AML-193 (cell line): Measurements from ENCODE around the gene NUP62CL.

Source experiments
- DNase-seq, 2 experiments: peaks; one replicate each; lab custom pipeline; 2025; lab: John Stamatoyannopoulos, UW

The NUP62CL gene

DNA sequence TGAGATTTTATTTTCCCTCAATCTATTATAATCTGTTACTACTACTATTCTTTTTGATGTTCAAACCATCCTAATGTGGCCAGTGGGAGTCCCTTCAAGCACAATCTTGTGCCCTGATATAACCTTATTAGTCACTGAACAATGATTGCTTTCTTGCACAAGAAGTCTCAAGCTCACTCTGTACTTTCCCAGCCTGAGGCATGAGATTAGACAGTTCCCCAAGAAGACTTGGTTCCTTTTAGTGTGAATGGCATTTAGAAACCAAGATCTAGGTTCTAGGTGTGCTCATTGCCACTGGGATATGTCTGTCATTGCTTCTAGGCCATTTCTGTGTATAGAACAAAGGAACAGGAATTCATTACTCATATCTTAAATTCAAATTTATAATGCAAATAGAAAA is 59.6 kb downstream of the NUP62CL start:
- DNase-seq = no peak

DNA sequence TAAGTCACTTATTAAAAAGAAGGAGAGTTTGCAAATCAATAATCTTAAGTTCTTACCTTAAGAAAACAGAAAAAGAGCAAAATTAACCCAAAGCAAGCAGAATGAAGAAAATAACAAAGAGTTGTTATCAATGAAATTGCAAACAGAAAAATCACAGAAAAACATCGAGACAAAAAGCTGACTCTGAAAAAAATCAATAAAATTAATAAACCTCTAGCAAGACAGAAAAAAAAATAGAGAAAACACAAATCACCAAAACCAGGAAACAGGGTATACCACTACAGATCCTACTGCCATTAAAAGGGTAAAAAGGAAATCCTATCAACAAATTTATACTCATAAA is 70.3 kb downstream of the NUP62CL start:
- no peak for DNase-seq

DNA sequence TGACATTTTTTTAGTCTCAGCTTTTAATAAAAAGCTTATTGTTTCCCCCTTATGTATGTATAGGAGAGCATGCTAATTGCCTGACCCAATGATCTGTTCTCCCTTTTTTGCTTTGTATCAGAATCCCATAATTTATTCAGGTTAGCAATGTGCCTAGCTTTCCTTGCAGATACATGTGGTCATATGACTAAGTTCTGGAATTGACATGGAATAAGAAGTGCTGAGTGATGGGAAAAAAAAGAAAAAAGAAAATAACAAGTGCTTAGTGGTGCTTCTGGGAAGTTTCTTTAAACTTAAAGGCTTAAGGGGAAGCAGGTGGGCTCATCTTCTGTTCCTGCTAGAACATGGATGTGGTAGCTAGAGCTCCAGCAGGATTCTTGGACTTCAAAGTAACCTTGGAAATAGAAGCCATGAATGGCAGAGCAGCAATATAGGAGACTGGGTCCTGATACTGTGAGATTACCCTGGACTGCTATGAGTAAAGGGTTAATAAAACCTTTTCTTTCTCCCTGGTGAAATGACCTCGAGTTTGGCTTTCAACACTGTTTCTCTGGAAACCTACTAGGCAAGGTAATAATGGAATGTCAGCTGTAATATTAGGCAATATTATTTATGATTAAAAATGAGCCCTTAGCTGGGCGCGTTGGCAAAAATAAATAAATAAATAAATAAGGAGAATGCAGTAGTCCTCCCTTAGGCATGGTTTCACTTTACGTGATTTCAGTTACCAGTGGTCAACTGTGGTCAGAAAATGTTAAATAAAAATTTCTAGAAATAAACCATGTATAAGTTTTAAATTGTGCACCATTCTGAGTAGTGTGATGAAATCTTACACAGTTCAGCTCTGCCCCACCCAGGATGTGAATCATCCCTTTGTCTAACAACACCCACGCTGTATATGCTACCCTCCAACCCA is 70.9 kb downstream of the NUP62CL start:
- peak in 1 of 2 experiments; percentile 0 for DNase-seq

DNA sequence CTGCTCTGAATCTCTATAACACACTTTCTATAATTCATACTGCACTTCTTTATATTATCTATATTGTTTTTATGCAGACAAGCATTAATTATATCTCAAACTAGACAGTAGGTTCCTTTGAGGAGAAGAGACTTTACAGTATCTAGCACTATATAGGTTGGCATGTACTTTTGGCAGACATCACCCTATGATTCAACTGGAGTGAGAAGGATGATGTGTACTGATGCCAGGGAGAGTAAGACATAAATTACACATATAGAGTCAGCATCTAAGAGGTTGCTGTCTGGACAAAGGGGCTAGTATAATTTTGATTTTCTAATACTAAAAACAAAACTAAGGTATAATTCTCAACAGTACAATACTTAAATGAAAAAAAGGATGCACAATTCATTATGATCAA is 82.5 kb downstream of the NUP62CL start:
- no peak for DNase-seq

DNA sequence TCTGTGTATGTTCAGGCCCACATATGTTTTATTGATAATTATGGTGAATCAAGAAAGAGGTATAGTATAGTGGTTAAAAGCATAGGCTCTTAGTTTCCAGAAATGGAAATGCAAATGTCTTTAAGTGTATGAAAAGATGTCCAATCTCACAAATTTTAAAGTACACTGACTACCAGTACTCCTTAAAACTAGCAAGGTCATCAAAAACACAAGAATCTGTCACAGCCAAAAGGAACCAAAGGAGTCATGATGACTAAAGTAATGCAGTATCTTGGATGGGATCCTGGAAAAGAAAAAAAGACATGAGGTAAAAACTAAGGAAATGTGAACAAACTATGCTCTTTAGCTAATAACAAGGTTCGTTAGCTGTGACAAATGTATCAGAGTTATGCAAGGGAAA is 87.0 kb downstream of the NUP62CL start:
- DNase-seq = no peak

DNA sequence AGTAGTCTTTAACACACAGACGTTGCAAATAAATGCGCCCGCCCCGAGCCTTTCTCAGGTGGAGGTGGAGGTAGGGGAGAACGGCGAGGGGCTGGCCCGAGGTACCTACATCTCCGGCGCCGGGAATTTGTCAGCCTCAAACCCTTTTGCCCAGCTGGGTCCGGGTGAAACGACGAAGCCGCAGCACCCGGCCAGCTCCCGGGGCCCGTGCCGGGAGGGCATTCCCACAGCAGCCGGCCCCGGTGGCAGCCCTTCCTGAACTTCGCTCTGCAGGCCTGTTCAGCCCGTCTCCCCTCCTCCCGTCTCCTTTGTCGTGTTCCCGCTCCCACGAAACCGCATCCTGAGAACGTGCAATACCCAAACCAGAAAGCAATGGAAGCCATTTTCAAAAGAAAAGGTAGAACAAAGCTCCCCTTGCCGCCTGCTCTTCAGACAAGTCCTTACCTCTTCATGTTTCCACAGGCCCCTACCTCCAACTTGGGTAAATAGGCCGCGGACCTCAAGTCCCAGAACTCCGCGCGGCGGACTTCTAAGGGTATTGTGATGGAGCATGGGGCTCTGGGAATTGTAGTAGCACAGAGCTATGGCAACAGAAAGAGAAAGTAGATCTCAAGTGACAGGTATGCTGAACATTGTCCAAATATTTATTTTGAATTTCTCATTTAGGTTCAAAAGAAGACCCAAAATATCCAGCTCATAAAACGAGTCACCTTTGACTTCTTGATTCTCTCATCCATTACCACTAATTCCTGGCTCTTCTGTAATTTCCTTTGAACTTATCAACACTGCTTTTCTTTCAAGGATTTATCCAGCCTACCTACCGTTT is 87.7 kb downstream of the NUP62CL start, which contains the start of gene RBM41:
TSS of gene RBM41 (minus strand) at position 501 of the 826 bp plus-strand sequence. CDS start at position 452, 49 bp downstream.
- DNase-seq = peak; percentile 28 to 60

DNA sequence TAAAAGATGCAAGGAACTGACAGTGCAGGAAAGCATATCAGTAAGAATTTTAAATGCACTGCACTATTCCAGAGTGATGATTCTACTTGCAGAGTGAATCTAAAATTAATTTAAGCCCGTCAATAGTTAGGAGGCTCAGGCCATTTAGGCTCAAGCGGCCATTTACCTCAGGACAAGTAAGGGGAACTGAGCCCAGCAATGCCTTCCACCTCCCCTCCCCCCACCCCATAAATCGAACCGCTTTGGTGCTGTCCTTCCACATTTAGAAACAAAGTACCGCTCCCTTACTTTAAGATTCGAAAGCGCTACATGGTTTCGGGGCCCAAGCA is 88.3 kb downstream of the NUP62CL start:
- no peak for DNase-seq

DNA sequence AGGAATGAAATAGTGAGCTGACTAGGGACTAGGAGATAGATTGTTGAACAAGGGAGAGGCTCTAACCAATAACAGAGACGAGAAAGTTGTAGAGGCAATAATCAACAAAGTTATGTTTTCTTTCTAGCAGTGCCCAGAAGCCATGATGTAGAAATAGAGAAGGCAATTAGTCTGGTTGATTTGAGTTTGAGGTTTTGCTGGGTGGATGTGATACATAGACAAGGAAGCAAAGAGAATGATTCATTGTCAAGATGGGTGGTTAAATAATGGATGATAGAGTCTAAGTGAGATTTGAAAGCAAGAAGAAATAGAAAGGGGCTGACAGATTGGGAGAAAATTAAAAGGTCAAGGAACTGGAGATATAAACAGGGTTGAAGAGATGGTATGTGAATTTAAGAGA is 98.8 kb downstream of the NUP62CL start:
- DNase-seq = no peak

DNA sequence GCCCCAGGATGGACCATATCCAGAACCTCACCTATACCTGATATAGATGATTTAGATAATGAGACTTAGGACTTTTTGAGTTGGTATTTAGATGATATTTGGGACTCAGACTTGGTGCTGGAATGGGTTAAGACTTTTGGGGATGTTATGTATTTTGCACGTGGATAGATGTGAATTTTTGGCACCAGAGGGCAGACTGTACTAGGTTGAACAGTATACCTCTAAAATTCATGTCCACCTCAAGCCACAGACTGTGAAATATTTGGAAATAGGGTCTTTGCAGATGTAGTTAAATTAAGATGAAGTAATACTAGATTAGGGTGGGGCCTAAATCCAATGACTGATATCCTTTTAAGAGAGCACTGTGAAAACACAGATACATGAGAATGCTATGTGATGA is 103.3 kb downstream of the NUP62CL start:
- no peak for DNase-seq

DNA sequence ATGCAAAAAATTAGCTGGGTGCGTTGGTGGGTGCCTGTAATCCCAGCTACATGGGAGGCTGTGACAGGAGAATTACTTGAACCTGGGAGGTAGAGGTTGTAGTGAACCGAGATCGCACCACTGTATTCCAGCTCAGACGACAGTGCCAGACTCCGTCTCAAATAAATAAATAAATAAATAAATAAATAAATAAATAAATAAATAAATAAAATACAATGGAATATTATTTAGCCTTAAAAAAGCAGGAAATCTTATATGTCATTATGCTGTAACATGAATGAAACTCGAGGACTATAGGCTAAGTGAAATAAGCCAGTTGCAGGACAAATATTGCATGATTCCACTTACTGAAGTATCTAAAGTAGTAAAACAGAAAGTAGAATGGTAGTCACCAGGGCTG is 130.1 kb downstream of the NUP62CL start:
- no peak for DNase-seq
